DOHH2 (cell line): ENCODE measurements around the gene UGT2B7.

ENCODE experiments used
- H3F3A ChIP-seq: fragments of 200-600 bp; sonication (generic), shearing (Covaris generic); 2 replicates; pipeline ENCODE4 v1.6.0; 2016; ENCODE audit warnings: antibody characterized with exemption, mild to moderate bottlenecking; ENCODE audit not compliant: control insufficient read depth, insufficient read depth
- H3K27ac ChIP-seq: fragments of 200-600 bp; sonication (generic); 2 replicates; pipeline ENCODE4 v1.5.1; 2014; ENCODE audit warnings: low read depth, mild to moderate bottlenecking, low read length, moderate library complexity
- H3K27me3 ChIP-seq: fragments of 200-600 bp; sonication (generic); 2 replicates; pipeline ENCODE4 v1.6.1; 2014; ENCODE audit warnings: mild to moderate bottlenecking, low read length, mixed read lengths; ENCODE audit not compliant: control insufficient read depth
- H3K36me3 ChIP-seq: fragments of 200-600 bp; sonication (generic); 2 replicates; pipeline ENCODE4 v1.6.1; 2014; ENCODE audit warnings: mild to moderate bottlenecking, low read length, moderate library complexity, mixed read lengths; ENCODE audit not compliant: control insufficient read depth
- H3K4me1 ChIP-seq: fragments of 200-600 bp; sonication (generic); 2 replicates; pipeline ENCODE4 v1.6.1; 2014; ENCODE audit warnings: mild to moderate bottlenecking, low read length, mixed read lengths; ENCODE audit not compliant: control insufficient read depth
- H3K4me2 ChIP-seq: fragments of 200-600 bp; sonication (generic); 2 replicates; pipeline ENCODE4 v1.6.0; 2014; ENCODE audit warnings: mild to moderate bottlenecking, low read length, moderate library complexity
- H3K4me3 ChIP-seq: fragments of 200-600 bp; sonication (generic); 2 replicates; pipeline ENCODE4 v1.5.1; 2014; ENCODE audit warnings: mild to moderate bottlenecking, low read length, mixed read lengths
- H3K79me2 ChIP-seq: fragments of 200-600 bp; sonication (generic); 2 replicates; pipeline ENCODE4 v1.6.1; 2014; ENCODE audit warnings: mild to moderate bottlenecking, low read length, mixed read lengths; ENCODE audit not compliant: control insufficient read depth
- H3K9me2 ChIP-seq: fragments of 200-600 bp; sonication (generic); replicated peaks from 2 replicates; pipeline ENCODE4 v1.6.1; 2014; ENCODE audit warnings: mild to moderate bottlenecking, low read length, mixed read lengths; ENCODE audit not compliant: control insufficient read depth
- H3K9me3 ChIP-seq: fragments of 200-600 bp; sonication (generic); 2 replicates; pipeline ENCODE4 v1.6.1; 2014; ENCODE audit warnings: antibody characterized with exemption, low read length, mixed read lengths; ENCODE audit not compliant: control insufficient read depth, insufficient read depth
- H4K20me1 ChIP-seq: fragments of 200-600 bp; sonication (generic); 2 replicates; pipeline ENCODE4 v1.6.0; 2014; ENCODE audit warnings: low read depth, mild to moderate bottlenecking, antibody characterized with exemption, low read length, moderate library complexity; ENCODE audit not compliant: control insufficient read depth, insufficient read depth
- EZH2phosphoT487 ChIP-seq: fragments of 200-600 bp; sonication (generic); IDR thresholded peaks from 2 replicates; pipeline ENCODE4 v1.6.1; 2017; ENCODE audit warnings: borderline replicate concordance, mild to moderate bottlenecking, antibody characterized with exemption, low read length, moderate library complexity, mixed read lengths
- TF ChIP-seq, protein P1 (sequence below): fragments of 200-600 bp; sonication (generic); IDR thresholded peaks from one replicate; pipeline ENCODE4 v1.5.1; 2014; ENCODE audit warnings: antibody characterized with exemption, mild to moderate bottlenecking, low read depth, low read length; ENCODE audit not compliant: poor library complexity, severe bottlenecking

UGT2B7 gene

DNA sequence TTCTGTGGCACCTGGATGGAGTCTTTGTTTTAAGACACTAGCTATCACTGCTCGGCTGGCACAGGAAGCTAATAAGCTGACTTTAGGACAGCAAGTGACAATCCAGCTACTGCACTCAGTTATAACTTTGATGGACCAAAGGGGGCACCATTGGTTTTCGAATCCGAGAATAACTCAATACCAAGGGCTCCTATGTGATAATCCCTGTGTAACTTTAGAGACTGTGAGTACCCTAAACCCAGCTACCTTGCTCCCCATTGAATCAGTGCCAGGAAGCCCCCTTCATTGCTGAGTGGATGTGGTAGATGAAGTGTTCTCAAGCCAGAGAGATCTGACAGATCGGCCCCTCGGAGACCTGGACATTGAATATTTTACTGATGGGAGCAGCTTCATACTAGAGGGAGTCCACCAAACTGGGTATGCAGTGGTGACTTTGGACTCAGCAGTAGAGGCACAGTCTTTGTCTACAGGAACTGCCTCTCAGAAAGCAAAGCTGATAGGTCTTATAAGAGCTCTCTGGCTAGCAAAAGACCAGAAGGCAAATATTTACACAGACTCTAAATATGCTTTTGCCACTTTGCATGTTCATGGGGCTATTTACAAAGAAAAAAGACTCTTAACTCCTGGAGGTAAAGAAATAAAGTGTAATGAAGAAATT, 35.5 kb upstream of the UGT2B7 start:
- Histone ChIP-seq H3K4me3 (no peak overlapping the region), H3K9me2 (no peaks in the 10 kb centered on the region), H3K36me3 (no peaks in the 10 kb centered on the region), H3K27ac (no peak overlapping the region), H3K4me2 (no peak overlapping the region), H3K27me3 (no peaks in the 10 kb centered on the region), H3K4me1 (no peaks in the 10 kb centered on the region), H3F3A (no peaks in the 10 kb centered on the region), H3K79me2 (no peaks in the 10 kb centered on the region), H3K9me3 (no peaks in the 10 kb centered on the region), H4K20me1 (no peaks in the 10 kb centered on the region)
- no peak for TF ChIP-seq EZH2phosphoT487
- TF ChIP-seq, protein P1, sequence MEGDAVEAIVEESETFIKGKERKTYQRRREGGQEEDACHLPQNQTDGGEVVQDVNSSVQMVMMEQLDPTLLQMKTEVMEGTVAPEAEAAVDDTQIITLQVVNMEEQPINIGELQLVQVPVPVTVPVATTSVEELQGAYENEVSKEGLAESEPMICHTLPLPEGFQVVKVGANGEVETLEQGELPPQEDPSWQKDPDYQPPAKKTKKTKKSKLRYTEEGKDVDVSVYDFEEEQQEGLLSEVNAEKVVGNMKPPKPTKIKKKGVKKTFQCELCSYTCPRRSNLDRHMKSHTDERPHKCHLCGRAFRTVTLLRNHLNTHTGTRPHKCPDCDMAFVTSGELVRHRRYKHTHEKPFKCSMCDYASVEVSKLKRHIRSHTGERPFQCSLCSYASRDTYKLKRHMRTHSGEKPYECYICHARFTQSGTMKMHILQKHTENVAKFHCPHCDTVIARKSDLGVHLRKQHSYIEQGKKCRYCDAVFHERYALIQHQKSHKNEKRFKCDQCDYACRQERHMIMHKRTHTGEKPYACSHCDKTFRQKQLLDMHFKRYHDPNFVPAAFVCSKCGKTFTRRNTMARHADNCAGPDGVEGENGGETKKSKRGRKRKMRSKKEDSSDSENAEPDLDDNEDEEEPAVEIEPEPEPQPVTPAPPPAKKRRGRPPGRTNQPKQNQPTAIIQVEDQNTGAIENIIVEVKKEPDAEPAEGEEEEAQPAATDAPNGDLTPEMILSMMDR: no peak

DNA sequence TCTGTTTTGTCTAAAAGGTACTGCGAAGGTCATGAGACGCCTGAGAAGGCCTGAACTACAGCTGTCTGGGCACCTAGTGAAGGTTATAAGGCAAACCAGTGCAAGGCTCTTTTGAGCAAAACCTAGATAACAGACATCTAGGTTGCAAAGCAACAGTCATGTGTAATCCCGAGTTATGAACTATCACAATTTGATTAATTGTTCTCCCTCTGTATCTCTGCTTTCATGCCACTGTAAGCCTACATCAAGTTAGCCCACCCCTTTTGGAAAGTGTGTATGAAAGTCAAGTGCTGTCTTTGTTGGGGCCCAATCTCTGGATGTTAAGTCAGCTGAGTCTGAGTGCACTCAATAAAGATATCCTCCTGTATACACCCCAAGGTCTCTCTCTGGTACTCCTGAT, 31.9 kb upstream of the UGT2B7 start:
- no peak overlapping the region for H3K4me2 ChIP-seq
- H3K27ac ChIP-seq: no peak overlapping the region
- no peaks in the 10 kb centered on the region for H3K27me3 ChIP-seq
- TF ChIP-seq, protein P1: no peak
- no peak for TF ChIP-seq EZH2phosphoT487
- H3K79me2 ChIP-seq: no peaks in the 10 kb centered on the region
- H3K36me3 ChIP-seq: no peaks in the 10 kb centered on the region
- no peaks in the 10 kb centered on the region for H3F3A ChIP-seq
- no peaks in the 10 kb centered on the region for H3K9me2 ChIP-seq
- no peaks in the 10 kb centered on the region for H3K9me3 ChIP-seq
- no peak overlapping the region for H3K4me3 ChIP-seq
- H4K20me1 ChIP-seq: no peaks in the 10 kb centered on the region
- H3K4me1 ChIP-seq: no peaks in the 10 kb centered on the region

DNA sequence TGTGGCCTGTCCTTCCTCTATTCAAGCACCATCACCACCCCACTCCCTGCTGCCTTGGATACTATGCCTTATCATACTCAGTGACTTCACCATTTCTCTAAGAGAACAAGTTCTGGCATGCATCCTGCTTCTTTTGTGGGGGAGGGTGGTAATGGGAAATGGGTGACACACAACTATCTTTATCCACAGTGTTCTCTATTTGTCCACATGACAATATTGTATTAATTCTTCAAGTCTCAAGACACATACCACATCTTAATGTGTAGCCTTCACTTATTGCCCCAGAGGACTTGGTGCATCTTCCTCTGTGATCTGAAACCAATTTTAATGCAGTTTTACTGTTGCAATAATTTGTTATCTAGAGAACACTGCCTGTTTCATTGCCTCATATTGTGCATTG, 29.3 kb upstream of the UGT2B7 start:
- no peak for TF ChIP-seq EZH2phosphoT487
- TF ChIP-seq, protein P1: no peak
- Histone ChIP-seq H3K4me2 (no peak overlapping the region), H3K9me2 (no peaks in the 10 kb centered on the region), H3K27ac (no peak overlapping the region), H3F3A (no peaks in the 10 kb centered on the region), H3K27me3 (no peaks in the 10 kb centered on the region), H3K9me3 (no peaks in the 10 kb centered on the region), H3K79me2 (no peaks in the 10 kb centered on the region), H3K4me1 (no peaks in the 10 kb centered on the region), H3K36me3 (no peaks in the 10 kb centered on the region), H3K4me3 (no peak overlapping the region), H4K20me1 (no peaks in the 10 kb centered on the region)
